Measurements from ENCODE around the gene GDE1. TPM values are rescaled to one million over a fixed set of nuclear protein-coding genes. Genes with fewer than 3 reads are reported as not detected.
A peak's percentile ranks its signal among the peaks of the same experiment; 100 is the strongest.

The GDE1 gene
- total and polyA plus RNA-seq, 8 donors = 63.9 to 111 (median 82.4) TPM

- DNase-seq (no peak), ATAC-seq (no peak)
- H3K4me3 ChIP-seq = no peak overlapping the region
- H3K36me3 ChIP-seq = peaks cover 0 to 74% of the 10 kb centered on the region in 2 donors
- no peaks in the 10 kb centered on the region for H3K27me3 ChIP-seq
- H3K27ac ChIP-seq = no peak overlapping the region
- no peaks in the 10 kb centered on the region for H3K4me1 ChIP-seq
- intact Hi-C loops (cut with DNase I) = no loop called here
- no peak for TF ChIP-seq CTCF (IDR thresholded peaks at IDR 0.05)
- no peaks in the 10 kb centered on the region for H3K9me3 ChIP-seq
These were observed 18.5 kb upstream of the GDE1 start for GRCh38 chr16:19540241-19540970.

DNA sequence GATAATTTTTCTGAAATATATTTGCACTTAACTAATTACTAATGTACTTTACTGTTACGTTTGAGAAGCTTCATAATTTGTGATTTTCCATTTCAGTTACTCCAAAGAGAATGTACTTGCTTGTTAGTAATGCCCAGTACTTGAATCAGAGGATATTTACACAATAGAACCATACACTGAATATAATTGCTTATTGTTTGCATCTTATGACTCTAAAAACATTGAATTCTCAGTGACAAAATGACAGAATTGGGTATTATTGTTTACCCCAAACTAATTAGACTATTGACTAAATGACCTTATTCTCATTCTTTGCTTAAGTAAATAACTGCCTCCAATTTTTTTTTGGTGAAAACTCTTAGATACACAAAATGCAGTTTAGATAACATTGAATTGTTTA is 10.7 kb upstream of the GDE1 start:
- no peaks in the 10 kb centered on the region for H3K9me3 ChIP-seq
- no peak for TF ChIP-seq CTCF (IDR thresholded peaks at IDR 0.05)
- DNase-seq = no peak
- no peak for ATAC-seq
- no peak overlapping the region for H3K4me3 ChIP-seq
- H3K36me3 ChIP-seq = peaks cover 0 to 62% of the 10 kb centered on the region in 2 donors
- H3K4me1 ChIP-seq = no peaks in the 10 kb centered on the region
- no peaks in the 10 kb centered on the region for H3K27me3 ChIP-seq
- intact Hi-C loops (cut with DNase I) = no loop called here
- H3K27ac ChIP-seq = no peak overlapping the region

- intact Hi-C loops (cut with DNase I) = no loop called here
These were observed 6.8 kb upstream of the GDE1 start for GRCh38 chr16:19528666-19529065.

GRCh38 chr16:19527161-19527560 is 5.3 kb upstream of the GDE1 start:
- peaks cover 0 to 21% of the 10 kb centered on the region in 2 donors for H3K36me3 ChIP-seq
- H3K9me3 ChIP-seq = no peaks in the 10 kb centered on the region
- H3K27me3 ChIP-seq = no peaks in the 10 kb centered on the region
- TF ChIP-seq CTCF (IDR thresholded peaks at IDR 0.05) = no peak
- no peak overlapping the region for H3K4me3 ChIP-seq
- ATAC-seq (no peak), DNase-seq (no peak)
- peaks cover 13 to 28% of the 10 kb centered on the region in 2 donors for H3K4me1 ChIP-seq
- intact Hi-C loops (cut with DNase I) = no loop called here
- H3K27ac ChIP-seq = no peak overlapping the region

More at GRCh38 chr16:19528666-19529065, 6.8 kb upstream of the GDE1 start:
- no peak for ATAC-seq
- no peak for DNase-seq
- Histone ChIP-seq H3K27me3 (no peaks in the 10 kb centered on the region), H3K36me3 (peaks cover 0 to 33% of the 10 kb centered on the region in 2 donors), H3K4me1 (peaks cover 8 to 14% of the 10 kb centered on the region in 2 donors), H3K27ac (no peak overlapping the region), H3K9me3 (no peaks in the 10 kb centered on the region), H3K4me3 (no peak overlapping the region)
- no peak for TF ChIP-seq CTCF (IDR thresholded peaks at IDR 0.05)

DNA sequence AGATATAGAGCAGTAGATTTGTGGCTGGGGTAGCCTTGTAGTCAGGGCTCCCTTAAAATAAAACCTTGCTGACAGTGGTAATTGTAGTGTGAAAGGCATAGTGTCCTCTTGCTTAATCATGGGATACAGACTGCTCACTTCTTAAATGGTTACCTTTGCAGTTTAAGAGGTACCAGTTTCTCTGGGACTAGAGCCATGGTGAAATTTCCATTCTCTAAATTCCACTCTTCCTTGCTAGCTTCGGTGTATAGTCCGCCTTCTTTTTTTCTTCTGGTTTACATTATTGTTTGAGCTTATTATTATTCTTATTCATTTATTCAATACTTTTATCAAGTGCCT is 3.5 kb upstream of the GDE1 start:
- no peaks in the 10 kb centered on the region for H3K9me3 ChIP-seq
- H3K4me3 ChIP-seq = peak overlapping the region; percentile 92 to 97
- intact Hi-C loops (cut with DNase I) = no loop called here
- no peaks in the 10 kb centered on the region for H3K27me3 ChIP-seq
- H3K4me1 ChIP-seq = peaks cover 19 to 40% of the 10 kb centered on the region in 2 donors
- peak overlapping the region in 1 of 2 donors; percentile 97 for H3K27ac ChIP-seq
- ATAC-seq = no peak
- H3K36me3 ChIP-seq = peaks cover 0 to 18% of the 10 kb centered on the region in 2 donors
- DNase-seq = no peak
- no peak for TF ChIP-seq CTCF (IDR thresholded peaks at IDR 0.05)

Measured in left lung (tissue), 10 donors.